GM18867 (cell line): ENCODE data around the gene KIF26A.

Experiments used
- ATAC-seq: cut with Tn5 transposase; IDR thresholded peaks from one replicate; pipeline ENCODE4 v1.9.1; 2021; ENCODE audit warnings: mild to moderate bottlenecking, moderate library complexity; ENCODE audit not compliant: unreplicated experiment

The KIF26A gene

DNA sequence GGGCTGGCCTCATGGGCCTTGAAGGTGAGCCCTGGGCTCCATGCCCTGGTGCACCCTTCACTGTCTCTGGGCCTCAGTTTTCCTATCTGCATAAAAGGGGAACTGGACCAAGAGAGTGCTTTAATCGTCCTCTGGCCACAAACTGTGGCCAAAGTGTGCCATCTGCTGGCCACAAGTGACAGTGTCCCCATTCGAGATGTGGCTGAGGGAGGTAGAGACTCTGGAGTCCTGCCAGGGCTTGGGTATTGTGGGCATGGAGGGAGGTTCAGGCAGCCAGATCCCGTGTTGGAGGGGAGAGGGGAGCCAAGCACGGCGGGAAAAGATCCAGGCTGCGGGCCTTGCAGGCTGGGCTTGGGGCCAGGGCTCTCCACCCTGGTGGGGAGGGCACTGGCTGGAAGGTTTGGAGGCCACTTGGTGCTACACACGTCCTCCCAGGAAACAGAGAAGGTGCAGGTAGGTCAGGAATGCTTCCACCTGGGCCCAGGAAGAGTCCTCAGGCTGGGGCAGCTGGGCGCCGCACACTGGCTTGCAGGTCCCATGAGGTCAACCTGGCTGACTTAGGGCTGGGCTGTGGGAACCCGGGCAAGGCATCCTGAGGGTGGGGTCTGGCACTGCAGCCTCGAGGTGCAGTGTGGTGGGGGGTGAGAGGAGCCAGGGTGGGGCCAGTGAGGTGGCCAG, 7.3 kb upstream of the KIF26A start:
- no peak for ATAC-seq

DNA sequence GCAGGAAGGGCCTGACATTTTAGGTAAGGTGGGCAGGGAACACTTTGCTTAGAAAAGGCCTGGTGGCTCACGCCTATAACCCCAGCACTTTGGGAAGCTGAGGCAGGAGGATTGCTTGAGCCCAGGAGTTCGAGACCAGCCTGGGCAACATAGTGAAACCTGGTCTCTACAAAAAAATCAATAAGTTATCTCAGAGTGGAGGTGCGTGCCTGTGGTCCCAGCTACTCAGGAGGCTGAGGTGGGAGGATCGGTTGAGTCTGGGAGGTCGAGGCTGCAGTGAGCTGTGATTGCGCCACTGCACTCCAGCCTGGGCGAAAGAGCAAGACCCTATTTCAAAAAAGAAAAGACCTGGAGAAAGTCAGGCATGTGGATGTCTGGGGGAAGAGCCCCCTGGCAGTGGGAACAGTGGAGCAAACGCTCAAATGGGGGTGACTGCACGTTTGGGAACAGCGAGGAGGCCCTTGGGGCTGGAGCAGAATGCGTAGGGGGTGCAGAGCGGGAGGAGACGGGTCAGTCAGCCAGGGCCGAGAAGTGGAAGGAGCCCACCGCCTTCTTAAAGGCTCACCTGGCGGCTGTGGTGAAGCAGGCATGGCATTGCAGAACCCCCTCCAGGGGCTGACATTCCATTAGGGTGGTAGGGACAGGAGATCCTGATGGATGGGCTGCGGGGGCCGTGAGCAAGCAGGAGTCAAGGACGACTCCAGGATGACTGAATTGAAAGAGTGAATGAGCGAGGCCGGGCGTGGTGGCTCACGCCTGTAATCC, 6.2 kb upstream of the KIF26A start:
- no peak for ATAC-seq

DNA sequence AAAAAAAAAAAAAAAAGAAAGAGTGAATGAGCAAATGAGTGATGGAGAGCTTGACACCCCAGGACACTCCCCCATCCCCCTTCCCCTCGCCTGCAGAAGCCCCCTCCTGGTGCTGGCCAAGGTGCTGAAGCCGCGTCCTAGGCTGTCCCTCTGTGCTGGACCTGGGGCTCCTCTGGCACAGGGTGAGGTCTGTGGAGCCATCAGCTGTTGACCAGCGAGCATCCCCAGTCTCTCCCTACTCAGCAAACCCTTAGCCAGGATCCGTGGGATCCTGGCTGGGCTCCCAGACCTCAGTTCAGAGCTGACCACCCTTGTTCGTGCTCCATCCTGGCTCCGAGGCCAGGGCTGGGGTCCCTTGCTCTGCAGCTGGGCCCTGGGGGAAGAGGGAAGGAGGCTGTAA, 5.4 kb upstream of the KIF26A start:
- no peak for ATAC-seq

DNA sequence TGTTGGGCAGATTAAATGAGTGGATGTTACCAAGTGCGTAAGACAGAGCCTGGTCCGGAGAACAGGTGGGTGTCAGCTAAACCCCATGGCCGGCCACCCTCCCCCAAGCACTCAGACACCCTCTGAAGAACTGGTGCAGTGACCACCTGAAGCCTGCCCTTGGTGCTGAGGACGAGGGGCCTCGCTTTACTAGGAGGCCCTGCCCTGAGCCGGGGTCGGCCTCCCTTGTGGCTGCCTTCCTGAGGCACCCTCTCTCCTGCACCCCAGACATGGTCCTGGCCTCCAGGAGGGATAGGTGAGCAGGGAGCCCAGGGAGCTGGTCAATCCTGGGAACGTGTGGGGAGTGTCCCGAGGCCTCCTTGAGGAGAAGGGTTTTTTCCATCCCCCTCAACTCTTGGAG, 4.9 kb upstream of the KIF26A start:
- no peak for ATAC-seq

DNA sequence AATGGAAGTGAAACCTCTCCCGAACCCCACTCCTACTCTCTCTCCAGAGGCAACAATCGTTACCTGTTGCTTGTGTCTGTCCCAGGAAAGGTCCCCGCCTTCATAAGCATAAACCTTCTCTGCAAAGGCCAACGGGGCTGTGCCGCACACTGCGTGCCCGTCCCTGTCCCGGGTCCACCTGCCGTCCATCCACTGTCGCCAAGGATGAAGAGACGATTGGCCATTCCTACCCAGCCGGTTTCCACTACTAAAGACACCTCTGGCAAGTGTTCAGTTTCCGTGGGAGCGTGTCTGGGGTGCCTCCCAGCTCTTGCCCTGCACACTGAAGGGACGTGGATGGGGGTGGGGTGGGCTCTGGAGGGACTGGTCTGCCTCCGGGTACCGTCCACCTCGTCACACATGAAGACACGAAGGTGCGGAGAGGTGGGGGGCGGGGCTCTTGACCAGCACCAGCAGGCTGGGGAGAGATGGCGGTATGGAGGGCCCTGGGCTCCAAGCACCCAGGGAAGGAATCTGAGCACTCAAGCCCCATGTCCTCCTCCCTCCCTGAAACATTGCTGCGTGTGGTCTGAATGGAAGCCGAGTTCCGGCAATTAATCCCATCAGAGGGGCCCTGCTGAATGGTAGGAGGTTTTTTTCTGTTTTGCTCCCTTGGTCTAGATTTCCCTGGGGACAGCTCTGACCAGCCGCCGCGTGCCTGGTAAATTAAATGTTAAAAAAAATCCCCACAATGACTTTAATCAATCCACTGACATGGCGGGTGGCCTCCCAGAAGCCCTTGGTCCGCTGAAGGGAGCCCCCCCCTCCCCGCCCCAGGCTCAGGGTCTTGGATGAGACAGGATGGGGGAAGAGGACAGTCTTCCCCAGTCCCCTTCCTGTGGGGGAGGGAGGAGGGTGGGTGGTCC, 4.1 kb upstream of the KIF26A start:
- no peak for ATAC-seq

DNA sequence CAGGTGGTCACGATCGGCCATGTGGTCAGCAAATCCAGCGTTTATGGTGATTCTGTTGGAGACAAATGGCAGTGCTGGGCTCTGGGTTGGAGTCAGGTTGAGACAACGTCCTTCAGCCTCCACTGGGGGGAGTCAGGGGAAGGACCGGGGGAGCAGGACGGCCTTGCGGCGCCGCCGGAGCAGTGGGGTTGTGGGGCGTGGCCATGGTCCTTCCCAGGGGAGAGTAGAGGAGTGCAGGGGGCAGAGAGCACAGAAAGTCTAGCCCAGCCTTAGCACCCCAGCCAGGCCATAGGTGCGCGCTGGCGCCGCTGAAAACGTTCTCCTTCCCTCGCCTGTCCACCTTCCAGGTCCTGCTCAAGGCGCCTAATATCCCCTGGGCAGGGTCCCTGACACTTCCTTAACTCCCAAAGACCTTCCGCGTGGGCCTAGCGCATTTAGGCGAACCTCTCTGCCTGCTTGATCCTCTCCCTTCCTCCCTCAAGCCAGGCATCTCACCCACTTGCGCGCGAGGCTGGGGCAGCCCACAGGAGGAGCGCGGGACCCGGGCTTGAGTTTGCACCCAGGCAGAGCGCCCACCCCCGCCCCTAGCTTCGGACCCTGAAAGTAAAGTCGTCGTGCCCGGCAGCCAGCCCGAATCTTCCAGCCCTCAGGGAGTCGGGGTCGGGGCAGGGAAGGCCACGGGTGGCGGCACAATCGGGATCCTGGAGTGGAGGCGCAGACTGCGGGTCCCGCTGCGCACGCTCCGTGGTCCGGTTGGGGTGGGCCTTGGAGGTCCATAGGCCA, 3.1 kb upstream of the KIF26A start:
- no peak for ATAC-seq

DNA sequence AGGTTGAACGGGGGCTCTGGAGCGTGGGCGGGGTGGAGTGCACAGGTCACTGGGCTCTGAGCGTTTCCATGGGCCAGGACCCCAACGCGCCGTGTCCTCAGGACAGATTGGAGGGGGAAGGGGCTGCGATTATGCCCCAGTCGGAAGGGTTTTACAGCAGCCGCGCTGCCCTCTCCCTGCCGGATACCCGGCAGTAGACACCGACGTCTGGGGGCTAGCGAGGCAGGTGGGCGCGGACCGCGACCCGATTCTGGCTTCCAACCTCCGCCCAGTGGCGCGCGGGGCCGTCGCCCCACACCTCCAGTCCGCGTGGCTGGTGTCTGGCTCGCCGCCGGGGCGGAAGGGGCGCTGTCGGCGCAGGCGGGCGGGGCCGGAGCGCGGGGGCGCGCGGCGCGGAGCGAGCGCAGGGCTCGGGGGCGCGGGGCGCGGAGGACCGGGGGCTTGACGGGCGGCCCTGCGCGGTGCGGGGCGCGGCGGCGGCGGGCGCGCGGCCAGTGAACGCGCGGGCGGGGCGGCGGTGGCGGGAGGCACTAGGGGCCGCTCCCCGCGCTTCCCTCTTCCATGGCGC, 2.4 kb upstream of the KIF26A start:
- ATAC-seq = no peak

DNA sequence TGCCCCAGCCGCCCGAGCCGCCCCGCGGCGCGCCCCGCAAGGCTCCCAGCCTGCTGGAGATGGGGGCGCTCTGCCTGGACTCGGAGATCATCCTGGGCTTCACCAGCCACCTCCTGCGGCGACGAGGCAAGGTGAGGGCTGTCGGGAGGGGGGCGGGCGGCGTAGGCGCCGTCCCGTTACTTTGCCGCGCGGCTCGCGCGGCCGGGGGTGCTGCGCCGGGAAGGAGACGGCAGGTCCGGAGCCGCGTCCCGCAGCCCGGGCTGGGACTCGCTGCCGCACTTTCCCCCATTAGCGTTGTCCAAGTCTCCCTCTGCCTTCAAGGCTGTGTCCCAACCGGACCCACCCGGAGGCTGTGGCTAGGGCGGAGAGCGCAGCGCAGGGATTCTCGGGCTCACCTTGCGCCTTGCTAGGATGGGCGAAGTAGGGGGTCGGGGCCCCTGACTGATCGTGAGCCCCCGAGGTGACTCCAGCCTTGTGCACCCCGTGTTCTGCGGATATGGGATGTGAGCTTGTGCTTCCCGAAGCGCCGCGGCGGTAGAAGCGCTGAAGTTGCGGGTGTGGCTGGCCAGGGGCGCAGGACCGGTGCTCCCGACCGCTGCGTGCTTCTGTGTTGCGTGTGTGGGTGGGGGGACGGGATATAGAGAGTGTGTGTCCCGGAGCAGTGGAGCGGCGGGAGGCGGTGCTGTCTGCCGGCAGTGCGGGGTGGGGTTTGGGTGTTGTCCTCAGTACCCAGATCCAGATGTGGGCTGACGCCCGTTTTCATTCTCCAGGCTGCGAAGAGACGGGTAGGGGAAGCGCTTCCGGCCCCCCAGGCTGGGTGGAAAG, 1.7 kb upstream of the KIF26A start:
- ATAC-seq = no peak

DNA sequence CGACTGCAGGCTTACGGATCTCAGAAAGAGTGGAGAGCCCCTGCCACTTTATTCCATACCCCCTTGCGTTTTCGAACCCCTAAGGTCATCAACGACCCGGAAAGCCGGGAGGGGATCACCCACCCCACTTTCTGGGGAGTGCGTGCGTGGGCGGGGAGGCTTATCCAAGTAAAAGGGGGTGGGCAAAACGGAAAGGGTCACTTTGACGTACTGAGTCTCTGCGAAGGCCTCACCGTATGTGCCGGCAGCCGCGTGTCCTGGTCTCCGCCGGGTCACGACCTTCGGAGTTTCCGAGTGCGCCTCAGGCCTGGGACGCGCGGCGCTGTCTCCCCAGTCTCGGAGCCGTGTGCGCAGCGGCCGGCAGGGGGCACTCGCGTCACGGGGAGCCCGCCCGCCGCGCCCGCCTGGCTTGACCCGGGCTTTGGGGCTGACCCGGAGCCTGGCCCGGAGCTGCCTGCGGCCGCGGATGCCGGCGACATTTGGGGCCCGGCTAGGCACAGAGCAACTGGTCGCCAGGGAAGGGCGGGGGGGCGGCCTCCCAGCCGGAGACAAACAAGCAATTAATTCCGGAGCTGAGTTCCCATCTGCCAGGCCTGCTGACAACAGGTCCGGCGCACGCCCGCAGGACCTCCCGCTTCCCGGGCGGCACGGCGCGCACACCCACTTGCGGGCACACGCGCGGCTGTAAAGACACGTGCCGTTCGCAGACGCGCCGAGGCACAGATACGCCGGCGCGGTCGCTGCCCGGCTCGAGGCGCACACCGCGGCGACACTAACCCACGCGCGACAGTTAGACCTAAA, 890 bp upstream of the KIF26A start:
- ATAC-seq = no peak

DNA sequence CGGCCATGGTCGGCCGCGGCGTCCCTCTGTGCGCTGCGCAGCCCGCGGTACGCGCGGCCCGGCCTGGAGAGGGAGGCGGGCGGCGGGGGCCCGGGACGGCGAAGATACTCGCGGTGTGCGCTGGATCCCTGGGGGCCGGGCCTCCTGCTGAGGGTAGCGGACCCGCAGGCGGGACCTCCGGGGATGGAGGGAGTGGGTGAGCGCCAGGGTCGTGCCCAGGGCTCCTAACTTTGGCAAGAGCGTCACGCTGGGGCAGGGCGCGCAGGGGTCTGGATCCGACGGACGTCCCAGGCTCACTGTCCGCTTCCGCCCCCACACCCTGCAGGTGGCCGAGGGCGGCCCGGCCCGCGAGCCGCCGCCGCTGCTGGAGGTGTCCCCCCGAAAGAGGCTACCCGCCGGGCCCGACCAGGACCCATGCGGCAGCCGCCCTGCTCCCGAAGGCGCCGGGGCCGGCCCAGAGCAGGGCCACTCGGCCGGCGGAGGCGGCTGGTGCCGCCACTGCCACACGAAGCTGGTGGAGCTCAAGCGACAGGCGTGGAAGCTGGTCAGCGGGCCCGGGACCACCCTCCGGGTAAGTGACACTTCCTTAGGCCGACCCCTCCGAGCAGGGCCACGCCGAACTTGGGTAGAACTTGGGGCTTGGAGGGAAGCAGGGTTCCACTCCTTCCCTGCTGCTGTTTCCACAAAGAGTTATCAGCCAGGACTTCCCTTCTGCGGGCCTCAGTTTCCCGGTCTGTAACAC, 502 bp downstream of the KIF26A start:
- no peak for ATAC-seq

DNA sequence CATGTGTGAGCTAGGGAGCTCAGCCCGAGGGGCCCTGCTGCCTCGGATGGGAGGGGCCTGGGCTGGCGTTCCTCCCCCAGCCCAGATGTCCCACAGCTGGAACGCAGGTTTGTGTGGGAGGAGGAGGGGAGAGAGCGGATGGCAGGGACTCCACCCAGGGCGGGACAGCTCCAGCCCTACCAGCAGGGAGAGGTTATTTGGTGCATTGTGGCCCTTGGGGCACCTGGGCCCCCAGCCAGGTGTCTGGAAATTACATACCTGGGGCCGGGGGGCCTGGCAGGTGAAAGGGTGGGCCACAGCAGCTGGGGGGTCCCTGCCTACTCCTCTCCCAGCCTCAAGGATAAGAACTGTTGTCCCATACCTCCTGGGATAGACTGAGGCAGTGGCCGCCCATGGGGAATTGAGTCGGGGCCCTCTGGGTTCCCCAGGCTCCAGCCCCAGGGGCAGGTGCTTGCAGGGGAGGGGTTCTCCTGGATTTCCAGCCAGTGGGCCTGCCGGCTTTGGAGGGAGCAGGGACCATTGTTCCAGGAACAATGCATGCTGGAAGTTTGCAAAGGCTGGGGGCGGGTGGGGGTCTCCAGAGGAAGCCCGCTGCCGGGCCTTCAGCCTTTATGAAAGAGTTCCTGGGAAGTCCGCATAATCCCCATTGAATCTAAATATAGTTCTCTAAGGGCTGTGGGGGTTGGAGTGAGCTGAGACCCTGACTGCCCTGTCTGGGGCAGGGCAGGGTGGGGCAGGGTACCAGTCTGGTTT, 1.2 kb downstream of the KIF26A start:
- ATAC-seq = no peak

DNA sequence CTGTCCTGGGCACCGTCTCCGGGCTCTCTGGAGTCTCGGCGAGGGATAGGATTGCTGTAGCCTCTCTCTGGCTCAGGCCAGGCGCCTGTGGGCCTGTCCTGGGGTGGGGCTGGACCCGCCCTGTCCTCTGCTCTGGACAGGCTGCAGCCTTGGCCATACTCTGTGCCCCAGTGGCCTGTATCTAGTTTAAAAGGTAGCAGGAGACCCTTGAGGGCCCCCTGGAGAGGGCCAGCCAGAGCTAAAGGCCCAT, 1.8 kb downstream of the KIF26A start:
- no peak for ATAC-seq

DNA sequence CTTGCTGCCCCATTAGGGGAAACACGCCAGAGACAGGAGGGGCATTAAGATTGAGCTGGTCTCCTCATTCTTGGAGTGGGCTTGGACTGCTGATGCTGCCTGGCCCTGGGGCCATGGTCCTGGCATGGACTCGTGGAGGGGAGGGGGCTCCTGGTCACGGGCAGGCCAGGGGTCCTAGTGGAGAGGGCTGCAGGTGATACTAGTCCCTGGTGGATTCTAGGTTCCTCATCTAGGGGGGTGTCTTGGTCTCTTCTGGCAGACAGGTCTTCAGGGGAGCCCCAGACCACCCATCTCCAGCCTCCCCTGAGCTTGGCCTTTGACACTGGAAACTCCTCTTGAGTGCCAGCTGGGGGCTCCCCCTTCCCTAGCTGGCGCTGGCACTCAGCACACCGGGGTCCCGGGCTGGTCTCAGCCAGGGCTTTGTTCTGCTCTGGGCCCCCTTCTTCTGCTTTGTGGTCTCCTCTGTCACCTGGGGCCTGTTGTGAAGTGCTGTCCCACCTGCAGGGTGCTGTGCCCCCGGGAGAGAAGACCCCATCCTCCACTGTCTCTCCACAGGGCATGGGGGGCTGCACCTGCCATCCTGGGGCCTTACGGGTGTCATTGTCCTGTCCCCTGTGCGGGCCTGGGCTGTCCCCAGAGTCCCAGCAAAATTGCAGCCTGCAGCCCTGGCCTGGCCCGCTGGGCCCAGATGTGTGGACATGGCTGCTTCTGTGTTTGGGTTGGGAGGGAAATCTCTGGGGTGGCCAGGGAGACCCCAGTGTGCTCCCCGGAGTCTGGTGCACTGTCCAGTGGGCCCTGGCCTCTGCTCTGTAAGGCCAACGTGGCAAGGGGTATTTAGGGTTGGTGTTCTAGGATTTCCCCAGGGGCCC, 2.3 kb downstream of the KIF26A start:
- ATAC-seq = no peak

DNA sequence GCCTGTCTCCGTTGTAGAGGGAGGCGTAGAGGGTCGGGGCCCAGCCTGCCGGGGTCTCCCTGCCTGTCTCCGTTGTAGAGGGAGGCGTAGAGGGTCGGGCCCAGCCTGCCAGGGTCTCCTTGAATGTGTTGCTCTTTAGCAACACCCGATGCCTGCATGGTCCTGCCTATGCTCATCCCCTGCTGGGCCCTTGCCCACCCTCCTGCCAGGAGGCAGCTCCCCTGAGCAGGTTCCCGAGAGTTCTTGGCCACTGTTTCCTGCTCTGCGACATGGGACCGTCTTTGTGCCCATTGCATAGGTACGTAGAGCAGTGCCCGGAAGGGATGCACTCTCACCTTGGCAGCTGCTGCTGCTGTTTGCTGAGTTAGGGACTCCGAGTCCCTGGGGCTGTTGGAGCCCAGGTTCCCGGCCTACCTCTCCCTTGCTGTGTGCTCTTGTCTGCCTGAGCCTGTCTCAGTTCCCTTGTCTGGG, 3.3 kb downstream of the KIF26A start:
- ATAC-seq = no peak

DNA sequence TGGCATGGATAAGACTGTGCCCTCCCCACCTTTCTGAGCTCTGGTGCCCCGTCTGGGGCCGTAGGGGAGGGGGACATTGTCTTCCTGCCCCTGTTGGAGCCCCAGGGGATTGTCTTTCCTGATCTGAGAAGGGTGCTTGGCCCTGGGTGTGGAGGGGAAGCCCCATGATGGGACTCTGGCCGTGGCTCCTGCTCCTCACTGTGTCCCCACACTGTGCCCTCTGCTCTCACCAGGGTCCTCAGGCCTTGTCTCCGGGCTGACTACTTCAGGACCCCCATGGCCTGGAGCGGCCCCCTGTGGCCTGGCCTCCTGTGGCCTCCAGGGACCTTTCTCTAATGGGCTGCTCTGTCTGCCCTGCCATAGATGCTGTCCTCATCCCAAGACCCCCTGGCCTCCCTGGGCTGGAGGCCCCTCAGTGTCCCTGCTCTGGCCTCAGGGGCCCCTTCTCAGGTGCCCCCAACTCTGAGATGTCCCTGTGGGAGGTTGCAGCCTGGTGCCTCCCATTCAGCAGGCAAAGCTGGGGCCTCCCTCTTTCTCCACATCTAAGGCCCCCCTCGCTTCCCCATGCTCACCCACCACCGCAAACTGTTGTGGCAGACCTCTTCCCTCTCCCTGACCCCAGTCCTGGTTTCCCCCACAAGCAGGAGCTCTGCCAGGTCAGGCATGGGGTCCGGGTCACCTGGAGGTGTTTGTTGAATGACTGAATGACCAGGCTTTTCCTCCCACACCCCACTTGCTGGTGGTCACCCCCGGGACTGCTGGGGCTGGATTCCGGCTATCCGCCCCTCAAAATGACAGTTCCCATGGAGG, 4.0 kb downstream of the KIF26A start:
- no peak for ATAC-seq

DNA sequence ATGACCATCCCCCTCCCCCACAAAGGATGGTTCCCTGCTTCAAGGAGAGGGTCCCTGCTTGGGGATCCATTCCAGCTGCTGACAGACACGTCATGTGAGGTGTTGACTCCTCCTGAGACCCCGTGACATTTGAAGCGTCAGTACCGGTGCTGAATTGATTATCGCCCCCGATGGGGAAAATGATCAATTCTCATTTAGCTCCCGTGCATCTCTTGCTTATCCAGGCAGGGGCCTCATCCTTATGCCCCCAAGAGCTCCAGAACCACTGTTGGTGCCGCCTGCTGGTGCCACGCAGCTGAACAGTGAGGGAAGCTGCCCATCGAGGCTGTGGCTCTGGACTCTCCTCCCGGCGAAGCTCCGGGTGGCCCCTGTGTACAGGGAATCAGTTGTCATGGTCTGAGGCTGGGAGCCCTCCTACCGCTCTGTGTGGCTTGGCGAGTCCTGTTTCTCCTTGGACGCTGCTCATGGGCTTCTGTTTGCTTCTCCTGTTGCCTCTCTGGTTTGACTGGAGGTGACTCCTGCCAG, 4.6 kb downstream of the KIF26A start:
- no peak for ATAC-seq
